ENCODE results near the gene STRN4. TPM values are rescaled to one million over a fixed set of nuclear protein-coding genes. Genes with fewer than 3 reads are reported as not detected.

The STRN4 gene
- total and polyA plus RNA-seq, 9 of the 15 experiments (the other 6 are each of a cell fraction or from before 2014, with no cell fraction given) = 0.62 to 83.7 (median 36.9) TPM

DNA sequence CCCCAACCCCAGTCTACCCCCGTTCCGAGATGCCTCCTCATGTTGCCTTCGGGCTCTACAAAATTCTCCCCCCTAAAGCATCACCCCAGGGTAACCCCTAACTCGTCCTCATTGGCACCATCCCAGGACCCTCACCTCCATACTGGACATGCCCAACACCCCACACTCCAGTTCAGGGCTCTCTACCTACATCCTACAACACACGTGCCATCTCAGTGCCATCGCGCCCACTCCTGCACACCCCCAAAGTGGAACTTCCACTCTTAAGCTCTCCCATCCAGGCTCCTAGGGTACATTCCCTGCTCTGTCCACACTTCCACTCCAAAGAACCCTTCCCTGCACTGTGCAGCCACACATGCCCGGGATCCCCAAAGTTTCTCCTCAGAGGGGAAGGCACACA is 1.2 kb downstream of the STRN4 start:
- Histone ChIP-seq H3K4me1 (replicated peaks in 1 of 2; ENCODE audit: control insufficient read depth in 2 of 2, insufficient read depth in 2 of 2, low read length in 2 of 2) (peaks cover 14 to 35% of the 10 kb centered on the region in 2 experiments; a peak in 4 of 5 replicates), H3K9me1 (ENCODE audit: control insufficient read depth, insufficient read depth, low read length) (peaks cover 2% of the 10 kb centered on the region), H2AFZ (ENCODE audit: low read depth, low read length) (no peak overlapping the region), H3K36me3 (ENCODE audit: control insufficient read depth, insufficient read depth, low read length) (peaks cover 40% of the 10 kb centered on the region; the same call in 1 of the 3 replicates), H3K4me3 (peak overlapping the region; percentile 98), H3K9ac (ENCODE audit: insufficient read depth in 1 of 2, low read depth in 2 of 2, low read length in 2 of 2) (peak overlapping the region; percentile 91 to 99), H3K4me2 (ENCODE audit: insufficient read depth, low read length) (peak overlapping the region; percentile 94), H3K27ac (ENCODE audit: extremely low read depth, low read depth, low read length) (peak overlapping the region; percentile 88), H3K79me2 (ENCODE audit: control insufficient read depth, insufficient read depth, low read length) (peaks cover 68% of the 10 kb centered on the region), H4K20me1 (replicated peaks; ENCODE audit: control insufficient read depth, insufficient read depth, low read length) (peaks cover 34% of the 10 kb centered on the region), H3K9me3 (replicated peaks; ENCODE audit: control insufficient read depth, insufficient read depth, low read depth, low read length) (no peaks in the 10 kb centered on the region), H3K27me3 (ENCODE audit: control insufficient read depth in 2 of 2, insufficient read depth in 2 of 2, low read length in 2 of 2) (no peaks in the 10 kb centered on the region)
- in situ Hi-C loops (cut with MboI) = no loop called here
- ATAC-seq = peak; percentile 4; the same call in 1 of the 3 replicates
- BruUV-seq (replicated peaks) = no TSS peak
- FAIRE-seq = no peak
- intact Hi-C loops (cut with micrococcal nuclease) = no loop called here
- 13% methylated on average over 8 of the region's 8 CpGs for WGBS (ENCODE audit: insufficient coverage, low coverage, missing lambda C conversion rate)
- POLR2A ChIA-PET = interaction anchor here (0.6 to 1.9 kb wide), 3 partner anchors 8 to 30 kb away, joined by 4 to 6 read pairs (median 5); no protein-coding TSS in a partner anchor
- DNase-seq (ENCODE audit: extremely low read depth in 1 of 4, low spot score in 3 of 4) = no peak
- CTCF ChIA-PET (ENCODE audit: low intra/inter-chr PET ratio) = no interaction called here
- TF ChIP-seq, protein P1, sequence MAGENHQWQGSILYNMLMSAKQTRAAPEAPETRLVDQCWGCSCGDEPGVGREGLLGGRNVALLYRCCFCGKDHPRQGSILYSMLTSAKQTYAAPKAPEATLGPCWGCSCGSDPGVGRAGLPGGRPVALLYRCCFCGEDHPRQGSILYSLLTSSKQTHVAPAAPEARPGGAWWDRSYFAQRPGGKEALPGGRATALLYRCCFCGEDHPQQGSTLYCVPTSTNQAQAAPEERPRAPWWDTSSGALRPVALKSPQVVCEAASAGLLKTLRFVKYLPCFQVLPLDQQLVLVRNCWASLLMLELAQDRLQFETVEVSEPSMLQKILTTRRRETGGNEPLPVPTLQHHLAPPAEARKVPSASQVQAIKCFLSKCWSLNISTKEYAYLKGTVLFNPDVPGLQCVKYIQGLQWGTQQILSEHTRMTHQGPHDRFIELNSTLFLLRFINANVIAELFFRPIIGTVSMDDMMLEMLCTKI (IDR thresholded peaks at IDR 0.05; ENCODE audit: partially characterized antibody) = no peak
- TF ChIP-seq ZNF212 (CRISPR knock-in tag; IDR thresholded peaks at IDR 0.05) (no peak), SNRNP70 (optimal IDR thresholded peaks at IDR 0.05; ENCODE audit: low read depth, low read length) (no peak), BRD9 (IDR thresholded peaks at IDR 0.05; ENCODE audit: low read depth, partially characterized antibody) (no peak), ZKSCAN3 (CRISPR knock-in tag; IDR thresholded peaks at IDR 0.05) (no peak), ZNF197 (CRISPR knock-in tag; IDR thresholded peaks at IDR 0.05; ENCODE audit: low read depth) (no peak), NR4A1 (CRISPR knock-in tag; IDR thresholded peaks at IDR 0.05) (no peak), NR4A1 (tag; IDR thresholded peaks at IDR 0.05) (no peak), POLR3G (IDR thresholded peaks at IDR 0.05; ENCODE audit: extremely low read depth, insufficient read length, insufficient replicate concordance) (no peak)
